PC-3 (cell line): ENCODE data around the gene MARK2. TPM values are rescaled to one million over a fixed set of nuclear protein-coding genes. Genes with fewer than 3 reads are reported as not detected.
A peak's percentile ranks its signal among the peaks of the same experiment; 100 is the strongest.

ENCODE experiments used
- ATAC-seq: fragments of 200-7000 bp; cut with Tn5 transposase; 2 replicates; pipeline ENCODE4 v1.9.1; 2020; ENCODE audit warnings: mild to moderate bottlenecking, moderate library complexity
- BruUV-seq: library from RNA; stranded (reverse); fragments of 400-500 nt; replicated peaks from 2 replicates; lab custom pipeline; 2021; lab: Mats Ljungman, UMichigan
- CTCF ChIA-PET: fragments of 300-600 bp; sonication (Branson Sonifier 250); formaldehyde crosslinking; loops from one replicate; lab custom pipeline; 2022; ENCODE audit warnings: antibody characterized with exemption; lab: Charles Lee
- POLR2A ChIA-PET: fragments of 300-600 bp; sonication (Branson Sonifier 250); formaldehyde crosslinking; loops from one replicate; lab custom pipeline; 2022; ENCODE audit warnings: antibody characterized with exemption; ENCODE audit not compliant: unreplicated experiment; lab: Charles Lee
- DNase-seq: peaks from one replicate; pipeline ENCODE4 v3.0.0-alpha.2; 2015
- H2AFZ ChIP-seq: fragments of 300-600 bp; sonication (generic); 2 replicates; pipeline ENCODE4 v1.6.0; 2016; ENCODE audit warnings: antibody characterized with exemption, low read length
- H3F3A ChIP-seq: fragments of 300-600 bp; sonication (generic); one replicate; pipeline ENCODE4 v1.6.0; 2017; ENCODE audit warnings: antibody characterized with exemption, low read length, control low read depth, mild to moderate bottlenecking; ENCODE audit not compliant: unreplicated experiment
- H3K27ac ChIP-seq: fragments of 300-600 bp; sonication (generic); 2 replicates; pipeline ENCODE4 v1.5.1; 2016; ENCODE audit warnings: mild to moderate bottlenecking, low read length
- H3K27me3 ChIP-seq: fragments of 300-600 bp; sonication (generic); 2 replicates; pipeline ENCODE4 v1.6.1; 2016; ENCODE audit warnings: low read length, mixed read lengths
- H3K36me3 ChIP-seq: fragments of 300-600 bp; sonication (generic); 2 replicates; pipeline ENCODE4 v1.6.1; 2016; ENCODE audit warnings: low read depth, mixed run types, low read length, mixed read lengths
- H3K4me1 ChIP-seq: fragments of 300-600 bp; sonication (generic); 2 replicates; pipeline ENCODE4 v1.5.1; 2016; ENCODE audit warnings: low read length; ENCODE audit not compliant: insufficient read depth
- H3K4me2 ChIP-seq: fragments of 300-600 bp; sonication (generic); 2 replicates; pipeline ENCODE4 v1.6.0; 2016; ENCODE audit warnings: low read length
- H3K4me3 ChIP-seq: fragments of 300-600 bp; sonication (generic); 2 replicates; pipeline ENCODE4 v1.5.1; 2016; ENCODE audit warnings: mild to moderate bottlenecking, low read length, mixed read lengths
- H3K79me2 ChIP-seq: fragments of 300-600 bp; sonication (generic); 2 replicates; pipeline ENCODE4 v1.6.1; 2017; ENCODE audit warnings: low read length, mixed read lengths
- H3K9ac ChIP-seq: fragments of 300-600 bp; sonication (generic); 2 replicates; pipeline ENCODE4 v1.6.0; 2016; ENCODE audit warnings: mild to moderate bottlenecking, low read length
- H3K9me2 ChIP-seq: fragments of 300-600 bp; sonication (generic); replicated peaks from 2 replicates; pipeline ENCODE4 v1.6.1; 2016; ENCODE audit warnings: mixed run types, low read length, mixed read lengths
- H3K9me3 ChIP-seq: fragments of 300-600 bp; sonication (generic); 2 replicates; pipeline ENCODE4 v1.6.1; 2016; ENCODE audit warnings: low read length, mixed read lengths
- H4K20me1 ChIP-seq: fragments of 300-600 bp; sonication (generic); 2 replicates; pipeline ENCODE4 v1.6.1; 2016; ENCODE audit warnings: low read length, mixed read lengths
- CTCF ChIP-seq: fragments of 300-600 bp; sonication (generic); conservative IDR thresholded peaks from 2 replicates; pipeline ENCODE4 v1.5.1; 2017; ENCODE audit warnings: antibody characterized with exemption, low read depth, mild to moderate bottlenecking, low read length
- EZH2 ChIP-seq: fragments of 300-600 bp; sonication (generic); IDR thresholded peaks from one replicate; pipeline ENCODE4 v1.6.1; 2017; ENCODE audit warnings: antibody characterized with exemption, mild to moderate bottlenecking, low read length; ENCODE audit not compliant: unreplicated experiment
- EZH2phosphoT487 ChIP-seq: fragments of 300-600 bp; sonication (generic); IDR thresholded peaks from 2 replicates; pipeline ENCODE4 v1.6.1; 2018; ENCODE audit warnings: mild to moderate bottlenecking, antibody characterized with exemption, low read length, borderline replicate concordance
- intact Hi-C: fragments of 100-400 bp; cut with micrococcal nuclease; formaldehyde crosslinking; loops from 2 replicates; pipeline ENCODE4 v1.9.0; 2023
- total RNA-seq: library from RNA; depleted of rRNA; stranded (reverse); fragments of >200 nt; gene quantifications from 2 replicates; pipeline ENCODE4 v1.2.3, GENCODE V29; 2014

The MARK2 gene
- total RNA-seq, 1 experiment from 2014 or later: 60.1 TPM

GRCh38 chr11:63879598-63880402, 40.9 kb downstream of the MARK2 start:
- intact Hi-C loops: no loop called here
- Histone ChIP-seq H3K36me3 (peaks cover 5% of the 10 kb centered on the region), H3K27me3 (no peaks in the 10 kb centered on the region), H3K9me2 (no peaks in the 10 kb centered on the region), H3F3A (no peaks in the 10 kb centered on the region), H3K27ac (peak overlapping the region; percentile 34; the same call in 1 of the 2 replicates), H3K4me1 (peaks cover 16% of the 10 kb centered on the region), H2AFZ (no peak overlapping the region), H3K4me2 (peak overlapping the region; percentile 38), H3K4me3 (no peak overlapping the region), H3K9me3 (no peaks in the 10 kb centered on the region), H4K20me1 (peaks cover 36% of the 10 kb centered on the region), H3K9ac (no peak overlapping the region), H3K79me2 (peaks cover 91% of the 10 kb centered on the region)
- no peak for DNase-seq
- ATAC-seq: peak; percentile 38
- ChIA-PET CTCF (interaction anchor here (0.6 kb wide), 2 partner anchors 44 to 141 kb away, joined by 4 read pairs; no protein-coding TSS in a partner anchor), POLR2A (no interaction called here)
- BruUV-seq: no TSS peak
- TF ChIP-seq EZH2 (no peak), EZH2phosphoT487 (no peak), CTCF (no peak)

- TF ChIP-seq EZH2: no peak
- TF ChIP-seq EZH2phosphoT487: no peak
- TF ChIP-seq CTCF: no peak
- no peak for ATAC-seq
- no peaks in the 10 kb centered on the region for H3K27me3 ChIP-seq
- H3K9ac ChIP-seq: no peak overlapping the region
- H3K9me2 ChIP-seq: no peaks in the 10 kb centered on the region
- DNase-seq: no peak
- peaks cover 5% of the 10 kb centered on the region for H3K36me3 ChIP-seq
- H3K4me1 ChIP-seq: peaks cover 16% of the 10 kb centered on the region
- no peak overlapping the region for H2AFZ ChIP-seq
- no peaks in the 10 kb centered on the region for H3F3A ChIP-seq
- peaks cover 91% of the 10 kb centered on the region for H3K79me2 ChIP-seq
- no peak overlapping the region for H3K4me3 ChIP-seq
- intact Hi-C loops: no loop called here
- ChIA-PET POLR2A (no interaction called here), CTCF (interaction anchor here (0.6 kb wide), 2 partner anchors 43 to 142 kb away, joined by 4 read pairs; no protein-coding TSS in a partner anchor)
- peaks cover 35% of the 10 kb centered on the region for H4K20me1 ChIP-seq
- BruUV-seq: no TSS peak
- no peak overlapping the region for H3K4me2 ChIP-seq
- no peak overlapping the region for H3K27ac ChIP-seq
- no peaks in the 10 kb centered on the region for H3K9me3 ChIP-seq
Measured at GRCh38 chr11:63880403-63880790, 41.5 kb downstream of the MARK2 start.

GRCh38 chr11:63882555-63883242, 43.8 kb downstream of the MARK2 start:
- BruUV-seq: no TSS peak
- ChIA-PET POLR2A (no interaction called here), CTCF (no interaction called here)
- Histone ChIP-seq H3K4me3 (no peak overlapping the region), H3K27ac (no peak overlapping the region), H3K9ac (no peak overlapping the region), H3K9me2 (no peaks in the 10 kb centered on the region), H3K4me1 (peaks cover 26% of the 10 kb centered on the region), H3K36me3 (peaks cover 5% of the 10 kb centered on the region), H3K9me3 (no peaks in the 10 kb centered on the region), H3F3A (peaks cover under 1% of the 10 kb centered on the region), H3K4me2 (no peak overlapping the region), H2AFZ (no peak overlapping the region), H3K79me2 (peaks cover 85% of the 10 kb centered on the region), H3K27me3 (no peaks in the 10 kb centered on the region), H4K20me1 (peaks cover 41% of the 10 kb centered on the region)
- intact Hi-C loops: no loop called here
- TF ChIP-seq EZH2: no peak
- no peak for TF ChIP-seq CTCF
- no peak for TF ChIP-seq EZH2phosphoT487
- ATAC-seq (no peak), DNase-seq (no peak)
